IPS DF 19.7 (cell line): ENCODE results near the gene LRP2.

Source experiments
- DNase-seq: peaks from one replicate; pipeline ENCODE4 v3.0.0-alpha.2; 2013; ENCODE audit warnings: low read depth, low spot score

Gene LRP2

GRCh38 chr2:169129703-169130243, 232.6 kb downstream of the LRP2 start:
- no peak for DNase-seq

- DNase-seq = no peak
These were observed 242.5 kb downstream of the LRP2 start for GRCh38 chr2:169119851-169120250.

- DNase-seq = no peak
These were observed 243.1 kb downstream of the LRP2 start for GRCh38 chr2:169119123-169119760.

- no peak for DNase-seq
These were observed 244.3 kb downstream of the LRP2 start for GRCh38 chr2:169118060-169118459.

GRCh38 chr2:169116993-169117392, 245.3 kb downstream of the LRP2 start:
- no peak for DNase-seq

GRCh38 chr2:169116327-169116726, 246.0 kb downstream of the LRP2 start:
- no peak for DNase-seq

GRCh38 chr2:169114056-169114455, 248.3 kb downstream of the LRP2 start:
- DNase-seq = no peak

GRCh38 chr2:169112841-169113240, 249.5 kb downstream of the LRP2 start:
- DNase-seq = no peak

GRCh38 chr2:169110916-169111315, 251.4 kb downstream of the LRP2 start:
- DNase-seq = no peak

GRCh38 chr2:169110419-169110818, 251.9 kb downstream of the LRP2 start:
- no peak for DNase-seq

- DNase-seq = peak; percentile 25
These were observed 252.6 kb downstream of the LRP2 start for GRCh38 chr2:169109502-169110409.

- no peak for DNase-seq
These were observed 254.0 kb downstream of the LRP2 start for GRCh38 chr2:169108099-169108884.

- no peak for DNase-seq
These were observed 254.7 kb downstream of the LRP2 start for GRCh38 chr2:169107645-169108044.

GRCh38 chr2:169106563-169107545, 255.5 kb downstream of the LRP2 start:
- DNase-seq = no peak

GRCh38 chr2:169106134-169106533, 256.2 kb downstream of the LRP2 start:
- no peak for DNase-seq

- no peak for DNase-seq
These were observed 256.9 kb downstream of the LRP2 start for GRCh38 chr2:169105476-169105875.

GRCh38 chr2:169104848-169105247, 257.5 kb downstream of the LRP2 start:
- DNase-seq = no peak

GRCh38 chr2:169095621-169096105, 266.7 kb downstream of the LRP2 start:
- DNase-seq = no peak

GRCh38 chr2:169094676-169095075, 267.7 kb downstream of the LRP2 start:
- no peak for DNase-seq

GRCh38 chr2:169093535-169093934, 268.8 kb downstream of the LRP2 start:
- DNase-seq = no peak
